NCI-H1048 (cell line): ENCODE data around the gene SGK1.
"Not testable (repeated sequence)": the region's sequence is repeated elsewhere in the genome, so short reads cannot be mapped to it uniquely, and the experiment has no call there.

Experiments used
- DNase-seq: peaks from one replicate; lab custom pipeline; 2025; lab: John Stamatoyannopoulos, UW

The SGK1 gene

DNA sequence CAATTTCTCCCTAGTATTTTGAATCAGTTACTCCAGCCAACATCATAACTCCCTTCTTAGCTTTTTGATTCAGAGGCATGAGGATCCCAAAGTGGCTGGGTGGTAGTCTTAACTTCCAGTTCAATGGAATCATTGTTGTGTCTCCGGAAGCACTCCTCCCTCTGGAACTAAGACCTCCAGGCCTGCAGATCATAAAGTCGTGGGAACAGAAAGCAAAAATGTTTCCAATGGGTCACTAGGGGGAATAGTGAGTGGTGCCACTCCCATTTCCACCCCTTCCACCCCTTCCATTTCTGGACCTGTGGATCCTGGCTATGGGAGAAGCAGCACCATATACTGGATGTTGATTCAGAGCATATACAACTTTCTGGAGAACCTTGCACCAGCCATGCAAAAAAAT lies 130.8 kb downstream of the SGK1 start:
- DNase-seq = no peak

DNA sequence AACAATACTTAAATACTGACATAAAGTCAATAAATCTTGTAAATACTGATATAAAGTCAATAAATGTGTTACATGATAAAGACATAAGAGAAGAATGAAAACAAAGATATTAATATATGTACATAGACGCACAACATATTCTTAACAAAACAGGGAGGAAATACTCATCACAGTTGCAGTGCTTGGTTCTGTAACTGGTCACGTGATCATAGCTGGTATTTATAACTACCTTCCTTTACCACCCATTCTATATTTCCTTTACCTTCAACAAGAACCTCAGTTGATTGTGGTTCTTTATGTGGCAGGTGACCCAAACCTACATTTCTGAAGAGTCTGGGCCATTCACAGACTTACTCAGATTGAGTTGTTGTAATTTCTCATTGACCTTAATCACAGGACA lies 131.6 kb downstream of the SGK1 start:
- DNase-seq = no peak

DNA sequence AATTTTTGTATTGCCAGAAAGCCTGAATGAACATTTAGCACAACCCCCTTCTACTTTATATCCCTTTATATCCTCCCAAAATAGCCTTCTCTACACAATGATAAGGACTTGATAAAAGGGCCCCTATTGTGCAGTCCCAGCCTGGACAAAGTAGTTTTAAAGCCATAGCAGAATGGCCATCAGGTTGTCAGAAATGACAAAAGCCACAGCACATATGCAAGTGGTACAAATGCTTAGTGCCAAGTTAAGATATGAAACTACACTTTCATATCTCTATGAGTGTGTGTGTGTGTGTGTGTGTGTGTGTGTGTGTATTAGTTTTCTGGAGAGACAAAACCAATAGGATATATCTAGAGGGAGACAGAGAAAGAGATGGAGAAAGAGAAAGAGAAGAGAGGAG lies 132.6 kb downstream of the SGK1 start:
- no peak for DNase-seq

DNA sequence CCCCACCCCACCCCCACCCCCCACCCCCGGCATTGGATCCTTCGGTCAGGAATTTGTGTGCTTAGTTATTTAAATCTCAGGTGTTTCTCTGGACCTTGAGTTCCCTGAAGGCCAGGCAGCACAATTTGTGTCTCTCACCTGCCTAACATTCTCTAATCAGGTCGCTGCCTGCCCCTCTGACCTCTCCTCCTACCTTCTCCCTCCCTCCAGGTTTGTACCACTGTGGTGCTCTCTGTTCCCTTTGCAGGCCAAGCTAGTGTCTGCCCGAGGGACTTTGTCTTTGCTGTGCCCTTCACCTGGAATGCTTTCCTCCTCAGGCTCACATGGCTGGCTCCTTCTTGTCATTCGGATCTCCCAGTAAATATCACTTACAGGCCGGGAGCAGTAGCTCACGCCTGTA lies 134.1 kb downstream of the SGK1 start:
- DNase-seq = no peak

DNA sequence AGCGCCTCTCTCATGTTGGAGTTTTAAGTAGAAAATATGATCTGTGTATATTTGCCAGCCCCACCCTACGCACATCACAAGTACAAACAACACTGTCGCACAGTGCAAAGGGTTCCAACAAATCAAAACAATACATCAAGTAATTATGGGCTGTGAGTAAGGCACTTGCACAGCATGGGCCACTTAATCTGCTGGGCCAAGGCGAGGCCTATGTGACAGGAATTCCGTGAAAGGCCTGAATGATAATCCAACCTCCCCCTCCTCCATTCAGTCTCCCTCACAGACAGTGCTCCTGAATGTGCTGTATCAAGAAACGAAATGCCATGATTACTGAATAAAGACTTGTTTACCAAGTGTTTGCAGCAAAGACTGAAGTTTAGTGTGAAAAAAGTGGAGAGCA lies 135.4 kb downstream of the SGK1 start:
- no peak for DNase-seq

DNA sequence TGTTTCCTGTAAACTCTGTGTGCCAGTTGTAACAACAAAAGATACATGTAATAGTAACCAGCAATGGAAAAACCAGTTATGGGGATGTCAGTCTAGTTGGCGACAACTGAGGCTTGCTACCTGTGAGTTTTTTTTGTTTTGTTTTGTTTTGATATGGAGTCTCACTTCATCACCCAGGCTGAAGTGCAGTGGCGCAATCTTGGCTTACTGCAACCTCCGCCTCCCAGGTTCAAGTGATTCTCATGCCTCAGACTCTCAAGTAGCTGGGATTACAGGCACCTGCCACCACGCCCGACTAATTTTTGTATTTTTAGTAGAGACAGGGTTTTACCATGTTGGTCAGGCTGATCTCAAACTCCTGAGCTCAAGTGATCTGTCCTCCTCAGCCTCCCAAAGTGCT lies 136.2 kb downstream of the SGK1 start:
- not testable (repeated sequence) for DNase-seq

DNA sequence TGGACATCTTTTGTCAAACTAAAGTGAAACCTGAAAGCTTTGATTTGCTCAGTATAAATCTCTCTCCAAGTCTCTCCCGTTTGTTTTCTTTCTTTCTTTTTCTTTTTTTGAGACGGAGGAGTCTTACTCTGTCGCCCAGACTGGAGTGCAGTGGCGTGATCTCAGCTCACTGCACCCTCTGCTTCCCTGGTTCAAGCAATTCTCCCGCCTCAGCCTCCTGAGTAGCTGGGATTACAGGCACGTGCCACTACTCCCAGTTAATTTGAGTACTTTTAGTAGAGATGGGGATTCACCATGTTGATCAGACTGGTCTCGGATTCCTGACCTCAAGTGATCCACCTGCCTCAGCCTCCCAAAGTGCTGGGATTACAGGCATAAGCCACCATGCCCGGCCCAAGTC lies 136.7 kb downstream of the SGK1 start:
- DNase-seq = not testable (repeated sequence)

DNA sequence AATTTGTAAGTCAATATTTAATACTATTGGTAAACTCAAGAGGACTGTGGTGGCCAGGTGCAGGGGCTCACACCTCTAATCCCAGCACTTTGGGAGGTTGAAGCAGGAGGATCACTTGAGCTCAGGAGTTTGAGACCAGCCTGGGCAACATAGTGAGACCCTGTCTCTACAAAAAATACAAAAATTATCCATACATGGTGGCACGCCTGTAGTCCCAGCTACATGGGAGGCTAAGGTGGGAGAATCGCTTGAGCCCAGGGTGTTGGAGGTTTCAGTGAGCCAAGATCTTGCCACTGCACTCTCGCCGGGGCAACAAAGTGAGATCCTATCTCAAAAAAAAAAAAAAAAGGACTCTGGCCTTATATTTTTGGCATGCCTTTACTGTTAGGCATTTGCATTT lies 137.4 kb downstream of the SGK1 start:
- DNase-seq = not testable (repeated sequence)

DNA sequence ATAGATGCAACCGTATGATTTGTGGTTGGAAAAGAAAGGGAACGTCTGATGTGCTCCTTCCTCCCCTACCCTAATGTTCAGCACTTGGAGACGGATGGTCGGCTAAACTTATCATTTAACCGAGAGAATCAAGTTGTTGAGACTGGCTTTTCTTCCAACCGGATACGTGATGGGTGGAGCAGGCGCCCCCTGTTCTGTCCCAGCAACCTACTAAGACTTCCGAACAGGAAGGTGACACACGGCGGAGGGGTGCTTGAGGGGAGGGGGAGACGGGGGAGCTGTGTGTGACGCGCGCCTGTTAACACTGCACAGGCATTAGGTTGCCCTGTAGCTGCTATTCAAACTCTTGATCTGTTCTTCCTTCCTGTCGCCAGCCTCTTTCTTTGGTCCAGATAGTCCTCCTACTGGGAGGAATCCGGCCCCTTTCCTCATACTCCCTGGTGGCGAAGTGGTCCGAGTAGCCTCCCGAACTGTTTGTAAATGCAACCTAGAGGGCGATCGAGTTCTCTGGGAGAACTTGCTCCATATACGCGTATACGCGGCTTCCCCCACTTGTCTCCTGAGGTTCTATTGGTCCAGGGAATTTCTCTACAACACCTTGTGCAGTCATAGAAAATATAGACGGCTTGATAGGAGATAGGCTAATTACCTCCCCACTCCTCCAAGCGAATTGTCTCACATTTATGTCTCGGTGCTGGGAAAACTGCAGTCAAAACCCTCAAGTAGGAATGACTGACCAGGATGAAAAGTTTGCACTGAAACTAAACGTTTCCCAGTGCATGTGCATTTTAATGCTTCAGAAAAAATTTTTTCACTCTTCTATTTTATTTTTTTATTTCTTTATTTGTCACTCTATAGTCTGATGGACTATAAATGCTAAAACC lies 139.5 kb downstream of the SGK1 start:
- DNase-seq = peak; percentile 71

DNA sequence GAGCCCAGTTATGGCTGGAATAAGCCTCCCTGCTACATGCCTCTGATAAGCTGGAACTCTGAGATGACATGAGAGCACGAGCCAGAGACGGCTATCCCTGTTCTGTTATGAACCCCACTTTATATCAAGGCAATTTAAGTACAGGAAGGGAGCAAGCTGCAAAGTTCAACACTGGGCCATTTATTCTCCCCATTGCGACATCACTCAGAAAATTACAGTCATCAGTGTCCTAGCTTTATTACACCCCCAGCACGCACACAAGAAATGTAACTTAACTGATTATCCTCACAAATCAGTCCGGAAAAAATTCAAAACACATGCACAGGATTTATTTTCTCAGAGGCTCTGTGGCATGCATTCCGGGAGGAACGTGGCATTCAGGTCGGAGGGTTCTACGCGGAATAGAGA lies 140.2 kb downstream of the SGK1 start:
- DNase-seq = no peak

DNA sequence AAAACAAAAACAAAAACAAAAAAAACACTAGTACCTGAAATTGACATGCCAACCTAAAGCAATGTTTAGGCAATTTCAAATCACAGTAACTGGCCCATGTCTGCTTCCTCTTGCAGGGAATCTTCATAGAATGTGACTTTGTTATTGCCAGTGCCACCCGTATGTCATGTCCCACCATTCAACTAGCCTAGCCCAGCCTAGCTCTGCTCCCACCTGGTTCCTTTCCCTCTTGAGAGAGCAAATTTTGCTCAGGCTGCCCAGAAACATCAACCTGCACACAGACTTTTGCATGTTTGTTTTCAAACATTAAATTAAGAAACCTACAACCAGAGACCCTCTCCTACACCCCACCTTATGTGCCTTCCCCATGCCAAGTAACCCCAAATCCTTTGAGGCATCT lies 140.7 kb downstream of the SGK1 start:
- DNase-seq = no peak

DNA sequence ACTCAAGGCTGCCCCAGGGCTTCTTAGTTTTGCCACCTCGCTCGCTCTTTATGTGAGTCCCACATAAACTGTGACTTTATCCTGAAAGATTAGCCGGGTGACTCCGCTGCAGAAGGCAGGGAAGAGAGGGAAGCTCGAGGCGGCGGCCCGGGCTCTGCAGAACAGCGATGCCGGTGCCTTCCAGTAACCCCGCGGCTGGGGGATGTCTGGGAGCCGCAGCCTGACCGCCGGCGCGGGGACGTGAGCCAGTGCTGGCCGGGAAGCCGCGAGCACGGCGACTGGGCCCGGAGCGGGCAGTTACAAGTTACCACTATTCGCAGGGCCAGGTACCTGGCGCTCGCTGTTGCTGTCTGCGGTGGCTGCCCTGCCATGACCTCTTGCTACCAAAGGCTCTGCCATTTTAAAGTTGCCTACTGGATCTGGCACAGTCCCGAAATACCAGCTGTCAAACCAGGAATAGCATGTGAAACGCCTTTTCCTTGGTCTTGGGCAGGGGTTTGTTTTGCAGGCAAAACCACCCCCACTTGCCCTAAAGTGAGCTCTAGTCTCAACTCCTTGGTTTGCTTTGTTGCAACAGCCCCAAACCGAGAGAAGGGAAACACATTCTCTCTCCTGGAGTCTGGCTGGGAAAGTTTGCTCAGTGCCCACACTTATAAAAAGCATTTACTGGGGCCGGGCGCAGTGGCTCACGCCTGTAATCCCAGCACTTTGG lies 141.5 kb downstream of the SGK1 start:
- no peak for DNase-seq

DNA sequence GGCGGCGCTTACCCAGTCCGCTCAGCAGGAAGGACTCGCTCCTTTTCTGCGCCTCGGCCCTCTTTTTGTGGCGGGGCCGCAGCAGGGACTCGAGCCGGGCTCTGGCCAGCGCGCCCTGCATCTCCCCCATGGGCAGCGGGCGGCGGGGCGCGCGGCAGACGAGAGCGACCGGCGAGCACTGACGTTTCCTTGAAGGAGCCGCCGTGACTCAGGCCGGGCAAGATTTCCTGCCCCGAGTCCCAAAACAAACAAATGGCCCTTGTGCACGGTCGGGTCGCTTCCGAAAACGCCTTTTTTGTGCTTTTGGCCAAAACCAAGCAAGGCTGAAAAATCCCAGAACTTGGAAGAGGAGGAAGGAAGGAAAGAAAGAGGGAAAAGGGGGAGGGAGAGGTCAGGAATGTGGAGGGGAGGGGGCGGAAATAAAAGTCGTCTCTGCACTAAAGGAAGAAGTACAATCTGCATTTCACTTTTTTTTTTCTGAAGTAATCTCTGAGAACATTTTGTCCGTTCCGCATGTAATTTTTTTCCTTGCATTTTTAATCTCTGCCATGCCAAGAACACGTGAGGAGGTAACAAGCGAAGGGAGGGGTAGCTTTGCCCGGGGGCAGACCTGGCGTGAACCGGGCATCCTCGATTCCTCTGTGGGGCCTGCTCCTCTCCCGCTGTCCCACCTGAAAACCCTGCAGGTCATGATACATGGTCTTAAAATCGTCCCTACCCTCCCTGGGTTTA lies 142.2 kb downstream of the SGK1 start:
- no peak for DNase-seq

DNA sequence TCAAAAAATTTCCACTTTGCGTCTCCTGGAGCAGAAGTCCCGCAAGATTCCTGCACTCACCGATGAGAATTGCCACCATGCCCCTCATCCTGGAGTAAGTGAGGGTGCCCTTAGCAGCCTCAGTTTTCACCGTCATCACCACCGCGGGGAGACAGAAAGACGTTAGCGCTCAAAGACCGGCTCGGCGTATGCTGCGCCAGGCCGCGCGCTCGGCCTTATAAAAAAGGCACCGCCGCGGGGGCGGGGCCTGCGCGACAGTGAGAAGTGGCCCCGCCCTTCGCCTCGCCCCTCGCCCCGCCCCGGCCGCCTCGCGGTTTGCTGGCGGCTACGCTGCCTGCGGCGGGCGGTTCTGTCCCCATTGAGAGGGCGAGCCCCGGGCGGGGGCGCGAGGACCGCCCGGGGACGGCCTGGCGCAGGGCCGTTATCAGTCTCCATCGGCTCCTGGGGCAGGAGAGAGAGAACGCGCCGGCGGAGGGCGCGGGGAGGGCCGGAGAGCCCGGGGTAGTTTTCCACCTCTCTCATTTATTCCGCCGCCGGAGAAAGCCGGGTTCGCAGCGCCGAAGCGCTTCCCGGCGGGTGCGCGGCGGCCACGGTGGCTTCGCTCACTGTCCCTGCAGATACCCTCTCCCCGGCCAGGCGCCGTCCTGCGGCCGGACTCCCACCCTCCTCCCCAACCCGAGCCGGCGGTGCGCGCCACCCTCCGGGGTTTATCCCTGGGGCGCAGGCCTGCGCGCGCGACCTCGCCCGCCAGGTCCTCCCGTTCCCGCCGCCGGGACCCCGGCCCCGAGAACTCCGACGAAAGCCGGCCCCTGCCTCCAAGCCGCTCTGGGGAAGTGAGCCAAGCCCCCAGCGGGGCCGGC lies 143.0 kb downstream of the SGK1 start:
- DNase-seq = peak; percentile 73

DNA sequence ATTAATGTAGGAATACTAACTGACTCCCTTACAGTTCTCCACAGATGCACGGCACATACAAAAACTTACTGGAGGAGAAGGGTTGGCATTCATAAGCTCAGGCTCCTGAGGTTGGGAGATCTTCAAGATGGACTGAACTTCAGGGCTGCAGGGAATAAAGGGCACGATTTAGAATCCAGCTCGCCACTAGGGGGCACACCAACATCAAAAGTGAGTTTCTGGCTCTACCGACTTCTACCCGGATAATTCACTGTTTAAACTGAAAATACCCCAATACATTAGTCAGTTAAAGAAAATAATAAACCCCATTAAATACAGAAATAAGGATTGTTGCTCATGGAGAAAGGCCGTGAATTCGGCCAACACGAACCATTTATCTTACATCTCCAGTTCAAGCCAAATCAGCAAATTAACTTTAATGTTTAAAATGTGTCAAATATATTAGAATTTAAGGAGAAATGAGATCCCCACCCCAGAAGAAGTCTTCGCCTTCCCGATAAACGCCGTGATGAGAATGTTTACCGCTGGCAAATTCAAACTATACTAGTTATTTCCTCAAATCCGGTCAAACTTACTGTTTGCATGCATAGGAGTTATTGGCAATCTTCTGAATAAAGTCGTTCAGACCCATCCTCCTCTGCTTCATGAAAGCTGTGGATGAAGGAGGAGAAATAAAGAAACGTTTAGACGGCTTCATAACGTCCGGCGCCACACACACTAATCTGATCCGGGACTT lies 143.8 kb downstream of the SGK1 start:
- DNase-seq = peak; percentile 67

DNA sequence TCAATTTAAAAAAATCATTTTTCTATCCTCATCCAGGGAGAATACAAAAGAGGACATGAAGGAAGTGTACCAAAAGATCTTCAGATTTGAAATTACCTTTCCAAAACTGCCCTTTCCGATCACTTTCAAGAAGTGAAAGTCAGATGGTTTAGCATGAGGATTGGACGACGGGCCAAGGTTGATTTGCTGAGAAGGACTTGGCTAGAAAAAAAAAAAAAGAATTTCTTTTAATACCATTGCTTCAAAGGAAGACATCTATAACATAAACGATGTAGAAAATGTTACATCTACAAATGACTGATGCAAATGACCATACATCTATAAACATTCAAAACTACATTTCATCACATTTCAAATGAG lies 144.6 kb downstream of the SGK1 start:
- DNase-seq = no peak

DNA sequence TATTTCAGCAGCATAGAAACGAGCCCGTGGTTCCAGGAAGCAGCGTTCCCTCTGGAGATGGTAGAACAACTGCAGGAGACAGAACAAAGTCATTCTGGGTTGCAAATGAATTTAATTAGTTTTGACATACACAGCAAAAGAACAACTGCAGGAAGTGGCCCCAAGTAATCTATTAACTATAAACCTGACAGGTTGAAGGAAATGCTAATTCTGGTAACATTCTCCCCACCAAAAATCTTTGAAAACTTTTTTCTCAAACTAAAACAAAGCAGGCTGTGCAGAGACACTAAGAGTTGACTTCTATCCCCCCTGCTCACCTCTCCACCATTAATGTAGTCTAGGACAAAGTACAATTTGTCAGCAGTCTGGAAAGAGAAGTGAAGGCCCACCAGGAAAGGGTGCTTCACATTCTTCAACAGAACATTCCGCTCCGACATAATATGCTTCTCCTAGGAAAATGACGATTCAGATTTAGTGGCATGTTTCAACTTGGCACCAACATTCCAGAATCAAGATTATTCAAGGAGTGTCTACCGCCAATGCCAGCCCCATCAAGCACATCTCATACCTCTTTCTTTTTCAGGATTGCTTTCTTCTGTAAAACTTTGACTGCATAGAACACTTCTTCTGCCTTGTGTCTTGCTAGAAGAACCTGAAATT lies 145.1 kb downstream of the SGK1 start:
- DNase-seq = no peak

DNA sequence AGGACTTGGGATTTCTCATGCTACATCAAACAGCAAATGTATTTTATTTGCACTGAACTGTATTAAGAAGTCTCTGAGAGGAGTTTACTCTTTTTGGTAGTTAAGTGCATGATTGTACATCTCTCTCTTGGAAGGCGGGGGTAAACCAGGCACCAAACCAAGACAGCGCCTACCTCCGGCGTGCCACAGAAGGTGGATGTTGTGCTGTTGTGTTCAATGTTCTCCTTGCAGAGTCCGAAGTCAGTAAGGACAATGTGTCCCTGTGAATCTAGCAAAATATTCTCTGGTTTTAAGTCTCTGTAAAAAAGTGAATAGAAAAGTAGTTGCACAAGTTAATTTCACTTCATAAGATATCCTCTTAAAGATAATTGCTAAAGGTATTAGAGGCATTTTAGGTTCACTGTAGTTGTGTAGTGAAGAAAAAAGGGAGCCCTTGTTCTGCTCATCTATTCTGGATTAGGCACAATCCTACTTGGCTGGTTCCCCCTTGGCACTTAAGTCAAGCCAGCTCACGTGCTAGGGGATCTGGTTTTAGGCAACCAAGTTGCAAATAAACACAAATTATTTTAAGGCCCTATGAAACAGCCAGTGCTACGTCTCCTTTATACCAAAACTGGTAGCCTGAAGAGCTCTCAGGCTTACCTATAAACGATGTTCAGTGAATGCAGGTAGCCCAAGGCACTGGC lies 145.7 kb downstream of the SGK1 start:
- DNase-seq = no peak

DNA sequence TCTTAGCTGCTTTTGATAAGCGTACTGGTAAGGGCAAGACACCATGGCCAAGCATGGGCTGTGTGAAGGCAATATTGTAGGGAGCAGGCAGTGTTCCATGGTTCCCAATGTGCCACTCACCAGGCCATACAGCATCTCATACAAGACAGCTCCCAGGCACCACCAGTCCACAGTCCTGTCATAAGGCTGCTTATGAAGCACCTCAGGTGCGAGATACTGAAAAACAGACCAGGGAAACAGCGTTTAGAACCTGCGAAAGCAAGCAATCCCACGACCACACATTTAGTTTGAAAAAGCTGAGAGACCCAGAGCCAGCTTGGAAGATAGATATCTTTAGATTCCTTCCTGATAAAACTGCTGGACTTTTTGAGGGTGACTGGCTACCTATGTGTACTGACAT lies 146.4 kb downstream of the SGK1 start:
- DNase-seq = no peak

DNA sequence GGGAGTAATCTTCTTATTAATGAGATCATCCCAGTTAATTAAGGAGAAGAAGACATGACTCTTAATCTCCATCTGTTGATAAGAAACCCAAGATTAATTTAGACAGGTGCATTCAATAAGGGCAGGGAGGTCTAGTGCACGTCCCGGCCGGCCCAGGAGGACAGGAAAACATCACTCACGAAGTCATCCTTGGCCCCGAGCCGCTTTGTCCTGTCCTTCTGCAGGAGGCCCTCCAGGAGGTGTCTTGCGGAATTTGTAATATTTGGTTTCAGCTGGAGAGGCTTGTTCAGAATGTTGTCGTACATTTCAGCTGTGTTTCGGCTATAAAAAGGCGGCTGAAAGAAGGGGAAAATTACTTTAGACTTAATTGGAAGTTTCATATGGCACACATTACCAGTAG lies 147.1 kb downstream of the SGK1 start:
- DNase-seq = no peak
